DMS53 (cell line): Measurements from ENCODE around the gene DOCK4.
A peak's percentile ranks its signal among the peaks of the same experiment; 100 is the strongest.

Experiments
- DNase-seq: peaks from one replicate; lab custom pipeline; 2025; lab: John Stamatoyannopoulos, UW

DOCK4 gene

GRCh38 chr7:112189691-112190090 lies 16.5 kb downstream of the DOCK4 start:
- peak; percentile 8 for DNase-seq

DNA sequence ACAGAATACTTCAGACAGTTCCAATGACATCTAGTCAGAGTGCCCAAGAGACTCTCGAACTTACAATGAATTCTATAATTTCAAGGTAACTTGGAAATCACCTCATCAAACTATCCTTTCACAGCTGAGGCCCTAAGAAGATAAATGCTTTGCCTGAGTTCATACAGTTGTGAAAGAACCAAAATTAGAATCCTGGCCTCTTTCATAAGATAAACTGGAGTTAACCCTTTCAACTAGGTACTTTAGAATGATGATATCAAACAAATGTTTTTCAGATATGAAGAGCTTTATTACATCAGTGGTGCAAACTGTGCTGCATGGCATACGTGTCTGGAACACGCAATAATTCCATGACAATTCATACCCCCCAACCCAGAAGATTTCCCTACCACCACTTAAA lies 17.9 kb downstream of the DOCK4 start:
- no peak for DNase-seq

DNA sequence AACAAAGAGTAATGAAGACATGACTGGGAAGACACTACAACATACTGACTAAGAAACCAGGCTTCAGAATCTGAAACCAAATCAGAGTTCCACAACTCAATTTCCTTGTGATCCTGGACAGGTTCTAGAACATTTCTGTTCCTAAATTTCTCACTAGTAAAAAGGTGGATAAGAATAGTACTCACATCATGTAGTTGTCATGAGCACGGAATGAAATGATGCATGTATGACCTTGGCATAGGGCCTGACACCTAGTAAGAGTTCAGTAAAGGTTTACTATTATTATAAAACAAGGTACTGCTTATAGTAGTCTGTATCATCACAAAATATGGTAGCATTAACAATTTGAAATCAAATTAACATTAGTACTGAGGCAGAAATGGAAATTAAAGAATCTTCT lies 19.9 kb downstream of the DOCK4 start:
- DNase-seq: no peak

GRCh38 chr7:112185005-112185834 lies 21.0 kb downstream of the DOCK4 start:
- DNase-seq: no peak

DNA sequence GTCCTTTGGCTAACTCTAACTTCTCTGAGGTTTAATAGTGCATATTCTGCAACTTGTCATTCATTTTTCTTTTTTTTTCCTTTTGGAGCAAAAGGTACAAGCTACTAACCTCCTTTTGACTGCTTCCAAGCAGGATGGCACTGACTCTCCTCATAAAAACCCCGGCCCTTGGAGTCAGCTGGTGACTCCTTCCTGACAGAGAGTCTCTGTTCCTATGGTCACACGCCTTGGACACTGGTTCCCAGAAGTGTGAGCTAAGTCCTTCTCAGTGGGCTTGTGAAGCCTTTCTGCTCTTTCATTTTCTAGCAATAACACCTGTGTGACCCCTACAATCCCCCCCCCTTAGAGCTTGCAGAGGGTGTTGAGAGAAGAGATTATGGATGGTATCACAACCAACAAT lies 21.7 kb downstream of the DOCK4 start:
- DNase-seq: no peak

GRCh38 chr7:112183266-112183665 lies 22.9 kb downstream of the DOCK4 start:
- no peak for DNase-seq

DNA sequence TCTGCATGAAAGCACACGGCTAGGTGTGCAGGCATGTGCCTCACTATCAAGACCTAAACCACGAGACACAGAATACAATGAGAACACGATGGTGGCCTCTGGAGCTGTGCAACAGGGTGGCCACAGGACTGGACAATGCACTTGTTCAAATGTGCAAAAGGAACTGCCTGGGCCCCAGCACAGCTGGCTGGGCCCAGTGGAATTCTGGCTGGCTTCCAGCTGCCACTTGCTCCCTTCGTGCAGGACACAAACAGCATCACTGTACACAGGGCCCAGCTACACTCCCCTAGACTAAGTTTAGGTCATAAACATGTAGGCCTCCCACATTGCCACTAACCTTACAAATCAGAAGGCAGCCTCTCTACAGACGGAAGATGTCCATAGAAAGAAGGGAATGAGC lies 23.4 kb downstream of the DOCK4 start:
- peak; percentile 38 for DNase-seq

DNA sequence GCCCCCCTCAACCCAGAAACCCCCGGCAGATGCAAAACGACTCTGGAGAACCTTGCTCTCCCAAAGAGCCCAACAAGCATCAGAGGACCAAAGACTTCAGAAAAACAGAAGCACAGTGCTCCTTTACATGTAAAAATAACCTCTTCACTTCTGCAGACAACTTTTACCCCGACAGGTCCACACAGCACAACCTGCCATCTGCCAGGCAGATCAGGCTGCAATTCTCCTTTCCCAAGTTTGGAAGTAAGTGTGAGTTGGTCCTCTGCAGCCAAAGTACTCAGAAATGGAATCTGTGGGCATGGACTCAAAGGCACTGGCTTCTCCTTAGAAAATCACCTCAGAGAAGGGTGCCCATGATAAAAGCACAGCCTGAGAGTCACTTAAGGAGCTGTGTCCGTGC lies 26.0 kb downstream of the DOCK4 start:
- no peak for DNase-seq

DNA sequence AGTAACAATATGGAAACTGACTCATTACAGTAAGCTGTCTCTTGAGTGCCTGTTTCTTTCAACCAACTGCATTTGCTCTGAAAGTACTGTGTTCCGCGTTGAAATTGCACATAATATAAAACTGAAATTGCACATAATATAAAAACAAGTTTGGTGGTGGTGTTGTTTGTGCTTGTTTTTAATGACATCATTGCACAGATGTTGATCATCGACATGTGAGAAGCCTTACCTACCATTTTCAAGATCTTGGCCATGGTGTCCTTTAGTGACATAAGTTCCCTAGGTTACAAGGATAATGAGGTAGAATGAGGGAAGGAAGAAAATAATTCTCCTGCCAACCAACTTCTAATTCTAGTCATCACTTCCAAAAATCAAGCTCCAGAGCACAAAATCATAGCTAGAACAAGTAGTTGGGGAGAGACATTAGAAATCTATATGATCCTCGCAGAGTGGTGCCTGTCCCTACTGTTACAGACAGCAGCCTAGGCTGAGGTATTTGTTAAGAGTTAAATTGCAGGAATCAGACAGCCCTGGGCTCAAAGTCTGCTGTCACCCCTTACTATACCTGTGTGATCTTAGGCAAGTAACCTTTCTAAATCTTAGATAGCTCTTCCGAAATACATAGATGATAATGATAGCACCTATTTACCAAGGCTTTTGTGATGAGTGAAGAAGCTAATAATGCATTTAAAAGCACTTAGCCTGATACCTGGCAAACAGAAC lies 29.3 kb downstream of the DOCK4 start:
- DNase-seq: no peak

DNA sequence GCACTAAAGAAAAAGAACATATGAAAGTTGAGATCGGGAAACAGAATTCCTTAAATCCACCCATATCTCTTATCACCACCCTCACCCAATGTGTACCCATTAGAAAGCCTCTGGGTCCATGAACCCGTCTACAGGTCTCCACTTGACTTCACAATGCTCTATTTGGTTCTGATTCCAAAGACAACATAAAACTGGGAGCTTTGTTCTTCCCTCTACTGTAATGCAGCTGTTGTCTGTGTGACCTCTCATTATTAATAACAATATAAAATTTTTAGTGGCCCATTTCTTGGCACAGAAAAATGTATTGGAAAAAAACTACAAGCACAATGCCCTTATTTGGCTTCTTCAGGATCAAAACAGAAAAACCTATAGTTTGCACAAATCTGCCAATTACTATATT lies 30.0 kb downstream of the DOCK4 start:
- no peak for DNase-seq

- DNase-seq: no peak
Observed at GRCh38 chr7:112174192-112174591, 32.0 kb downstream of the DOCK4 start.

GRCh38 chr7:112173568-112173905 lies 32.7 kb downstream of the DOCK4 start:
- DNase-seq: no peak

GRCh38 chr7:112172870-112173567 lies 33.2 kb downstream of the DOCK4 start:
- DNase-seq: no peak

GRCh38 chr7:112171673-112172072 lies 34.5 kb downstream of the DOCK4 start:
- no peak for DNase-seq

DNA sequence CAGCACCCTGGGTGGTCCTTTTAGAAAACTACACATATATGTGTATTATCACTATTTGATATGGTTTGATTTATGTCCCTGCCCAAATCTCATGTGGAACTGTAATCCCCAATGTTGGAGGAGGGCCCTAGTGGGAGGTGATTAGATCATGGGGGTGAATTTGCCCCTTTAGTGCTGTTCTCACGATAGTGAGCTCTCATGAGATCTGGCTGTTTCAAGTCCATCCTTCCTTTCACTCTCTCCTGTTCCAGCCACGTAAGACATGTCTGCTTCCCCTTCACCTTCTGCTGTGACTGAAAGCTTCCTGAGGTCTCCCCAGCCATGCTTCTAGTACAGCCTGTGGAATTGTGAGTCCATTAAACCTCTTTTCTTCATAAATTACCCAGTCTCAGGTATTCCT lies 37.3 kb downstream of the DOCK4 start:
- no peak for DNase-seq

DNA sequence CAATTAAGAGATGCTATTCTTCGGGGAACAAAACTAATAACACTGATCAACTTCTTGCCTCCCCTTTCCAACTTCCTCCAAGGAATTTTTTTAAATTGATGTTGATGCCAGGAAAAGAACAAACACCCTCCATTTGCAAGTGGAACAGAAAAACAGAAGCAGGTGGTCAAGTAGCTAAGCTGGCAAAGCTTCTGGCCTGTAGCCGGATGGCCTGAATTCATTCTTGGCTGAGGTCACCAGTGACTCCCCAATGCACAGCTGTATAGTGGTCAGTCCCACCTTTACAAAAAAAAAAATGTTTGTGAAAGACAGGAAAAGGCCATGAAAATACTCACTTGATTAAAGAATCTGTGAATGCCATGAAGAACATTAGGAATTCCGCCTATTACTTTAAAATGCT lies 39.1 kb downstream of the DOCK4 start:
- no peak for DNase-seq

GRCh38 chr7:112162784-112163506 lies 43.3 kb downstream of the DOCK4 start:
- peak; percentile 70 for DNase-seq

- DNase-seq: peak; percentile 92
Observed at GRCh38 chr7:112162142-112162766, 43.9 kb downstream of the DOCK4 start.

GRCh38 chr7:112161253-112162141 lies 44.7 kb downstream of the DOCK4 start:
- peak; percentile 49 for DNase-seq

DNA sequence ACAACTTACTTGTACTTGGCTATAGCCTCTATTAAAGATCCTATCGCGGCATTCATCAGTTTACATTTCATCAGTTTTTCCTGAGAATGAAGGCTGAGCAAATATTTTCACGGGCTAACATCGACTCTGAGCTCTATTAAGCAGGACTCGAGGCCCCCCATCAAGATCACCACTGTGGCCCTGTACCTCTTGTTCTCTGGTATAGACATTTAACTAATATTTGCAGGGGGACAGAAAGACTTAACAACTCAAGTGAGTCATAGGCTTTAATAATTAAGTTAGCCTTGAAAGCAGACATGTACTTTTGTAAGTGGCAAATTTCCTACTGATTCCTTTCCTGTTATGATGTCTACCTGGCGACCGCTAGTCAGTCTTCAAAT lies 45.4 kb downstream of the DOCK4 start:
- DNase-seq: peak; percentile 63
